Measurements from ENCODE around the gene ANTXR2. TPM values are rescaled to one million over a fixed set of nuclear protein-coding genes. Genes with fewer than 3 reads are reported as not detected.

Gene ANTXR2
- total and polyA plus RNA-seq, 7 donors: 3.3 to 21.9 (median 10.3) TPM

- H3K36me3 ChIP-seq (ENCODE audit: insufficient read depth in 1 of 2, low read depth in 1 of 2): peaks cover 0 to 15% of the 10 kb centered on the region in 2 donors
- no peak for TF ChIP-seq CTCF (IDR thresholded peaks at IDR 0.05)
- WGBS, 3 donors: 1 to 2% (median 1%) methylated on average over 25 to 37 of the region's 37 CpGs
- no peaks in the 10 kb centered on the region for H3K9me3 ChIP-seq
- no peaks in the 10 kb centered on the region for H3K27me3 ChIP-seq (ENCODE audit: insufficient read depth in 3 of 3, low read length in 2 of 3)
- ATAC-seq (peak; percentile 27 to 60 (median 38)), DNase-seq (peak; percentile 46 to 71)
- peak overlapping the region; percentile 90 for H3K4me3 ChIP-seq
- peak overlapping the region; percentile 82 for H3K27ac ChIP-seq
- H3K4me1 ChIP-seq: peaks cover 7% of the 10 kb centered on the region
- intact Hi-C loops (cut with DNase I): no loop called here
Observed at GRCh38 chr4:80072228-80072743, 743 bp downstream of the ANTXR2 start.

GRCh38 chr4:80071604-80072227, 1.3 kb downstream of the ANTXR2 start:
- H3K36me3 ChIP-seq (ENCODE audit: insufficient read depth in 1 of 2, low read depth in 1 of 2): peaks cover 0 to 17% of the 10 kb centered on the region in 2 donors
- TF ChIP-seq CTCF (IDR thresholded peaks at IDR 0.05): no peak
- ATAC-seq: peak in 1 of 4 donors; percentile 10
- H3K4me3 ChIP-seq: peak overlapping the region; percentile 90
- no peaks in the 10 kb centered on the region for H3K9me3 ChIP-seq
- H3K27me3 ChIP-seq (ENCODE audit: insufficient read depth in 3 of 3, low read length in 2 of 3): no peaks in the 10 kb centered on the region
- H3K27ac ChIP-seq: peak overlapping the region; percentile 82
- peaks cover 7% of the 10 kb centered on the region for H3K4me1 ChIP-seq
- DNase-seq: no peak
- 18 to 31% (median 21%) methylated on average over 15 of the region's 15 CpGs for WGBS, 3 donors
- intact Hi-C loops (cut with DNase I): no loop called here

- H3K9me3 ChIP-seq: no peaks in the 10 kb centered on the region
- no peaks in the 10 kb centered on the region for H3K27me3 ChIP-seq (ENCODE audit: insufficient read depth in 3 of 3, low read length in 2 of 3)
- peaks cover 0 to 17% of the 10 kb centered on the region in 2 donors for H3K36me3 ChIP-seq (ENCODE audit: insufficient read depth in 1 of 2, low read depth in 1 of 2)
- no peak for ATAC-seq
- no peak for DNase-seq
- peaks cover 7% of the 10 kb centered on the region for H3K4me1 ChIP-seq
- no peak for TF ChIP-seq CTCF (IDR thresholded peaks at IDR 0.05)
- intact Hi-C loops (cut with DNase I): no loop called here
- peak overlapping the region; percentile 90 for H3K4me3 ChIP-seq
- H3K27ac ChIP-seq: no peak overlapping the region
- WGBS, 3 donors: 57 to 70% (median 59%) methylated on average over 6 of the region's 6 CpGs
Observed at GRCh38 chr4:80070880-80071603, 2.0 kb downstream of the ANTXR2 start.

- peaks cover 0 to 17% of the 10 kb centered on the region in 2 donors for H3K36me3 ChIP-seq (ENCODE audit: insufficient read depth in 1 of 2, low read depth in 1 of 2)
- peak overlapping the region; percentile 19 for H3K27ac ChIP-seq
- no peak for TF ChIP-seq CTCF (IDR thresholded peaks at IDR 0.05)
- no peaks in the 10 kb centered on the region for H3K27me3 ChIP-seq (ENCODE audit: insufficient read depth in 3 of 3, low read length in 2 of 3)
- peak overlapping the region; percentile 90 for H3K4me3 ChIP-seq
- intact Hi-C loops (cut with DNase I): no loop called here
- H3K4me1 ChIP-seq: peaks cover 7% of the 10 kb centered on the region
- H3K9me3 ChIP-seq: no peaks in the 10 kb centered on the region
- ATAC-seq: no peak
- DNase-seq: no peak
- 82 to 86% (median 83%) methylated on average over 2 of the region's 2 CpGs for WGBS, 3 donors
Observed at GRCh38 chr4:80069837-80070731, 2.9 kb downstream of the ANTXR2 start.
